ENCODE data around the gene TBC1D9B. TPM values are rescaled to one million over a fixed set of nuclear protein-coding genes. Genes with fewer than 3 reads are reported as not detected.

TBC1D9B gene
- total RNA-seq, 4 donors from 2014 or later = 58.8 to 2,513 (median 108) TPM

DNA sequence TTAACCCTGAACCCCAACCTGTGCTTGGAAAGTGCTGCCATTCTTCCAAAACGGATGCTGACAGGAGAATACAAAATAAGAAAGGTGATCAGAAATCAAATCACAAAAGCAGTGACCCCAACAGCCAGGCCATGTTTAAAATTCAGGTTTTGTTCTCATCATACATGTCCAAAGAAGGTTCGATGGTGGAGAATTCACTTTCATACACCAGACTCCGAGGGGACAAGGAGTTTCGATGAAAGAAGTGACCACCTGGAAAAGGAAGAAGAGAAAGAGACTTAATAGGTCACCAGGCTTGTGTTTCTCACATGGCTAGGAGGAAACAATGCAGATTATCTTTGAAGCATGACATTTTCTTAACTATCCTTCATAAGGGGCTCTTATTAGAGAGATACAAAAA lies 12.5 kb upstream of the TBC1D9B start:
- no peak for TF ChIP-seq POLR2A (IDR thresholded peaks at IDR 0.05)
- TF ChIP-seq CTCF (IDR thresholded peaks at IDR 0.05) = no peak
- intact Hi-C loops (cut with DNase I; ENCODE audit: low total_unique reads) = no loop called here
- H3K36me3 ChIP-seq = no peaks in the 10 kb centered on the region
- H3K4me3 ChIP-seq = no peak overlapping the region
- no peaks in the 10 kb centered on the region for H3K9me3 ChIP-seq
- no peak overlapping the region for H3K27ac ChIP-seq
- DNase-seq = no peak
- no peaks in the 10 kb centered on the region for H3K27me3 ChIP-seq
- no peaks in the 10 kb centered on the region for H3K4me1 ChIP-seq

GRCh38 chr5:179919487-179920060 lies 11.9 kb upstream of the TBC1D9B start:
- intact Hi-C loops (cut with DNase I; ENCODE audit: low total_unique reads) = no loop called here
- Histone ChIP-seq H3K36me3 (no peaks in the 10 kb centered on the region), H3K9me3 (no peaks in the 10 kb centered on the region), H3K4me3 (no peak overlapping the region), H3K27me3 (no peaks in the 10 kb centered on the region), H3K4me1 (no peaks in the 10 kb centered on the region), H3K27ac (no peak overlapping the region)
- no peak for DNase-seq
- TF ChIP-seq POLR2A (IDR thresholded peaks at IDR 0.05) (no peak), CTCF (IDR thresholded peaks at IDR 0.05) (no peak)

DNA sequence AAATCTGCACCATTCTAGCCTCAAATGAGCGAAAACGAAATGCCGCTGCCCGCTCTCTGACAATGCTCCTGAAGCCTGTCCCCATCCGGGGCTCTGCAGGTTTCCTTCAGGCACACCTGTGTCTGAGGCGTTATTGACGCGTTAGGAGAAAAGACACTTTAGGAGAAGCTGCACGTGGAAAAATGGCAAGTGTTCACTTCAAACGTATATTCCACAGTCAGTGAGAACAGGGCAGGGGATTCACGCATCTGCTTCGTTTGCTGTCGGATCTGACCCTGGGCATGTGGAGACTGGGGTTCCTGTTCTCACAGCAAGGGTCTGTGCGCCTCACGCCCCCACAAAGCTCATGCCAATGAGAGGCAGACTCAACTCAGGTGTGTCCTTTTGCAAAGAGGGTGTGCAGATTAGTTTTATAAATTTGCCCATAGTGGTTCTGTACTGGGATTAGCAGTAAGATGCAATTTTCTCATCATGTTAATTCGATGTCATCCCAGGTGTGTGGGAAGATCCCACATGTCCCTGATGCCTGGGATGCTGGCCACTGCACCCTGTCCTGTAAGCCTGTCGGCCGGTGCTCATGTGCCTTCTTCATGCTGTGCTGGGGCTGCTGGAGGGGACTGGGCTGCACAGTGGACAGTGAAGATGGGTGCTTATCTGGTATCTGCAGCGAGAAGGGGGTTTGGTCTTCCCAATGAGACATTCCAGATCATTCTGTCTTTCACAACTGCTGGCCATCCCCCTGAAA lies 11.2 kb upstream of the TBC1D9B start:
- Histone ChIP-seq H3K4me3 (no peak overlapping the region), H3K4me1 (no peaks in the 10 kb centered on the region), H3K27me3 (no peaks in the 10 kb centered on the region), H3K9me3 (no peaks in the 10 kb centered on the region), H3K36me3 (no peaks in the 10 kb centered on the region), H3K27ac (no peak overlapping the region)
- intact Hi-C loops (cut with DNase I; ENCODE audit: low total_unique reads) = no loop called here
- DNase-seq = no peak
- TF ChIP-seq POLR2A (IDR thresholded peaks at IDR 0.05) = no peak
- TF ChIP-seq CTCF (IDR thresholded peaks at IDR 0.05) = no peak

DNA sequence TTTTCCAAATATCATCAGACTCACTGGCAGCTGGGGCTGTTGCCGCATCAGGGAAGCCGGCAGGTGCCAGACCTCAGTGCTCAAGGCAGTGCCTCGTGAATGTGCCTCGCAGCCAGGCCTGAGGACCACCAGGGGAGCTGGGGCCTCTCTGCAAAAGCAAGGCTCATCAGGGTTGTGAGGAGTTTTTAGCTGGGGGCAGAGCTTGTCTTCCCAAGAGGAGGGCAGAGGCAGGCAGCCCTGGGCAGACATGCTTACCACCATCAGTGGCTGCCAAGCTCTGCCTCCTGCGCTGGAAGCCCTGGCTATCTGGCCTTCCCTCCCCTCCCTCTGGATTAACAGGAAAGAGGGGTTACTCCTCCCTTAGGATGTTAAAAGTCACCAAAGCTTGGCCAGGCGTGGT lies 8.8 kb upstream of the TBC1D9B start:
- TF ChIP-seq POLR2A (IDR thresholded peaks at IDR 0.05) = no peak
- TF ChIP-seq CTCF (IDR thresholded peaks at IDR 0.05) = no peak

GRCh38 chr5:179915406-179915935 lies 7.8 kb upstream of the TBC1D9B start:
- Histone ChIP-seq H3K27me3 (no peaks in the 10 kb centered on the region), H3K4me1 (no peaks in the 10 kb centered on the region), H3K4me3 (no peak overlapping the region), H3K9me3 (no peaks in the 10 kb centered on the region), H3K27ac (no peak overlapping the region), H3K36me3 (no peaks in the 10 kb centered on the region)
- no peak for DNase-seq
- TF ChIP-seq POLR2A (IDR thresholded peaks at IDR 0.05) (no peak), CTCF (IDR thresholded peaks at IDR 0.05) (no peak)
- intact Hi-C loops (cut with DNase I; ENCODE audit: low total_unique reads) = no loop called here

More for the DNA sequence above, 8.8 kb upstream of the TBC1D9B start:
- Histone ChIP-seq H3K27ac (no peak overlapping the region), H3K9me3 (no peaks in the 10 kb centered on the region), H3K36me3 (no peaks in the 10 kb centered on the region), H3K27me3 (no peaks in the 10 kb centered on the region), H3K4me3 (no peak overlapping the region), H3K4me1 (no peaks in the 10 kb centered on the region)
- intact Hi-C loops (cut with DNase I; ENCODE audit: low total_unique reads) = no loop called here
- DNase-seq = no peak

Measured in uterus (tissue), 4 donors.